ENCODE data around the gene ORC3.
"Not testable (repeated sequence)": the region's sequence is repeated elsewhere in the genome, so short reads cannot be mapped to it uniquely, and the experiment has no call there.

Gene ORC3

DNA sequence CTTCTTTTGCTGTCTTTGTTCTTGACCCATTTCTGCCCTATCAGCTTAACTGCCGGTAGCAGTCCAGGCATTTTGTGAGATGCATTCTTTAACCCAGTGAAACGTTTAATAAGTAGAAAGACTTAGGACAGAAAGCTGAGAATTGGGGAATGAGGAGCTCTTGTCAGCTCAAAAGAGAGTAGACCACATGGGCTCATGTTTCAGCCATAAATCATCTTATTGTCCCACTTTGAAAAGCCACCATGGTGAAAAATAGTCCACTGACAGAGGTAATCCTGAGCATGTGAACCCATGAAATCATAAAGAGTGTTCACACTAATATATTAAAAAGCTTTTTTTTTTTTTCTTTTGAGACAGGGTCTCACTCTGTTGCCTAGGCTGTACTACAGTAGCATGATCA, 16.3 kb downstream of the ORC3 start:
- DNase-seq: no peak

DNA sequence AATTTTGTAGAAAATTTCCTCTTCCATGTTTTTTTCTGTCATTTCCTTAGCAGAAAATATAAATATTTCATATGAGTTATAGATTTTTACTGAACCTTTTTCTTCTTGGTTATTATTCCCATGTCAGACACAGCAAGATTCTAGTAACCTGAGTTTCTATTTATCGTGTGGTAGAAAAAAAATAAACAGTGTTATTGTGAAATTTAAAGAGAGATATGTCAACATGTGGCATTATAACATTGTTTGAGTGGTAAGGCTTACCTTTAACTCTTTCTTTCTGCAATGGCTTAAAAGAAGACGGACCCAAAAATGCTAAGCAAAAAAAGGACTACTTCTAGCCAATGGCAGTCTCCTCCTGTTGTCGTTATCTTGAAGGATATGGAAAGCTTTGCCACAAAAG, 18.9 kb downstream of the ORC3 start:
- no peak for DNase-seq

DNA sequence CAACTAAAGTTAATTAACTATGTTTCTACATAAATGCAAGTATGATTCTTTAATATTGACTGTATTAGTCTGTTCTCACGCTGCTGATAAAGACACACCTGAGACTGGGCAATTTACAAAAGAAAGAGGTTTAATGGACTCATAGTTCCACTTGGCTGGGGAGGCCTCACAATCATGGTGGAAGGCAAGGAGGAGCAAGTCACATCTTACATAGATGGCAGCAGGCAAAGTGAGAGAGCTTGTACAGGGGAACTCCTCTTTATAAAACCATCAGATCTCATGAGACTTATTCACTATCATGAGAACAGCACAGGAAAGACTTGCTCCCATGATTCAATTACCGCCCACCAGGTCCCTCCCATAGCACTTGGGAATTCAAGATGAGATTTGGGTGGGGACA, 23.1 kb downstream of the ORC3 start:
- DNase-seq: not testable (repeated sequence)

DNA sequence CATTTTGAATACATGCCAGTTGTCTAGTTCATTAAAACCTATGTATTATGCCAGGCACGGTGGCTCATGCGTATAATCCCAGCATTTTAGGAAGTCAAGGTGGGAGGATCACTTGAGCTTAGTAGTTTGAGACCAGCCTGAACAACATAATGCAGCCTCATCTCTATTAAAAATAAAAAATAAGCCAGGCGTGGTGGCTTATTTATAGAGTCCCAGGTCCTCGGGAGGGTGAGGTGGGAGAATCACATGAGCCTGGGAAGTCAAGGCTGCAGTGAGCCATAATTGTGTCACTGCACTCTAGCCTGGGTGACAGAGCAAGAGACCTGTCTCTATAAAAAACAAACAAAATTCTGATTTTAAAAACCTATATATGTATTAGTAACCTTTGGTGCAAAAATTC, 27.5 kb downstream of the ORC3 start:
- no peak for DNase-seq

DNA sequence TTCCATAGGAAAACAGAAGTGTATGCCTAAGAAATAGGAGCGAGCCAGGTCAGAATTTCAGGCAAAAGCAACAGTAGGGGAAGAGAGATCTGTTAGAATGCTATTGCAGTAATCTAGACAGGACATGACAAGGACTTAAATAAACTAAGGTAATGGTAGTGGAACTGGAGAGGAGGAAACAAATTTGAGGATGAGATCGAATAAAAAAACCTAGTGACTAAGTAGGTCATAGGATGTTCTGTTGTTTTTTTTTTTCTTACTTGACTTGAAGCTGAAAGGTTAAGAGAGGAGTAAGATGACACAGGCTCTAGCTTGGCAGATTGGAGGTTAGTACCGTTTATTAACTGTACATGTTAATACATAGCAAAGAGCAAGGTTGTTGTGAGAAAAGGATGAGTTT, 28.6 kb downstream of the ORC3 start:
- DNase-seq: no peak

DNA sequence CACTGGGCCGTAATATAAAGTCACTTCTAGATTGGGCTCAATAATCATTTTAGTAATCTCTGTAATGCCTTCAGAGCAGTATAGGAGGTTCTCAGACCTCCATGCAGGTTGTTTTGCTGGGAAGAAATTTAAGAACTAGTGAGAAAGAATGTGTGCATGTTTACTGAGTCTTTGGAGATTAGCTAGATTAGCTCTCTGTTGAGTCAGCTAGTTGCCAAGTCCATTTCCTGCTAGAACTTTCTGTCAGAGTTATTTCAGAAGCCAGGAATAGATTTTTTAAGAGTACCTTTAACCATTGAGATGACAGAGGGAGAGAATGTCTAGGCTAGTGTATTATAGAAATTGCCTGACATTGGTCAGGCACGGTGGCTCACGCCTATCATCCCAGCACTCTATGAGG, 33.3 kb downstream of the ORC3 start:
- no peak for DNase-seq

DNA sequence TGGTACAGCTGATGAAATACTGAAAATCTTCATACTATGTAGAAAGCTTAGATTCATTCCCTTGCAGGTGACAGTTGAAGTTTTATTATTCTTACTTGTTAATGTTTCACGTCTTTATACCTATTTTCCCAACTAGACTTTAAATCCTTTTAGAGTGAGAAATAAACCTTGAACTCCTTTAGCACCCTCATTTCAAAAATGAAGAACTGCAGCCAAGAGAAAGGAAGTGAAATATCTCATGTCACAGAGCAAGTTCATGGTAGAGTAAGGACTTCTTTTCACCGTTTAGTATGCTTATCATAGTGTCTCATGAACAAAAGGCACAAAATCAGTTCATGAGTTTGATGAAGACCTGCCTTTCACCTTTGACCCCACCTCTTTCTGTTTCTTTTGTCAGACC, 38.5 kb downstream of the ORC3 start:
- DNase-seq: no peak

DNA sequence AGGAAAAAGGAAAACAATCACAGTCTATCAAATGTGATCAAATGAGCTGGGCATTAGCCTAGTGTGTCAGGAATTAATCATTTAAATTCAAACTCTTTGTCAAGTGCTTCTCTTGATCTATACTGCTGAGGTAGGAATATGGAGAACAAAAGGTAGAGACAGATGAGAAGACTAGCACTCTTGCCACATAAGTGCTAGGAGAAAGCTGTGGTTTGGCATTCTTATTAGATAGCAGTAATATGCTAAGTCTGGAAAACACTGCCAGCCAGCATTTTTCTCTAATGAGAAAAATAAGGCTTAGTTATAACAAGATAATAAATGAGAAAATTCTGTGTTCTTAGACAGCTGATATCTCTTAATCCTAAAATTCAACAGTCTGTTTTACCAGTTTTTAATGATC, 38.9 kb downstream of the ORC3 start:
- no peak for DNase-seq

DNA sequence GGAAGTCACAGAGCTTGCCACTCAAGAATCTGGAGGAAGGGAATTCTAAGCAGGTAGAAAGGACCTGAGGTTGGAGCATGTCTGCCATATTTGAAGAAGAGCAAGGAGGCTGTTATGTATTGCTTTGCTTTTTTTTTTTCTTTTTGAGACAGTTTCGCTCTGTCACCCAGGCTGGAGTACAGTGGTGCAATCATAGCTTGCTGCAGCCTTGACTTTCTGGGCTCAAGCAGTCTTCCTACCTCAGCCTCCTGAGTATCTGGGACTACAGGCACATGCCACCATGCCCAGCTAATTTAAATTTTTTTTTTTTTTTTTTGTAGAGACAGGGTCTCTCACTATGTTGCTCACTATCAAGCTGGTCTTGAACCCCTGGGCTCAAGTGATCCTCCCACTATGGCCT, 40.8 kb downstream of the ORC3 start:
- DNase-seq: no peak

DNA sequence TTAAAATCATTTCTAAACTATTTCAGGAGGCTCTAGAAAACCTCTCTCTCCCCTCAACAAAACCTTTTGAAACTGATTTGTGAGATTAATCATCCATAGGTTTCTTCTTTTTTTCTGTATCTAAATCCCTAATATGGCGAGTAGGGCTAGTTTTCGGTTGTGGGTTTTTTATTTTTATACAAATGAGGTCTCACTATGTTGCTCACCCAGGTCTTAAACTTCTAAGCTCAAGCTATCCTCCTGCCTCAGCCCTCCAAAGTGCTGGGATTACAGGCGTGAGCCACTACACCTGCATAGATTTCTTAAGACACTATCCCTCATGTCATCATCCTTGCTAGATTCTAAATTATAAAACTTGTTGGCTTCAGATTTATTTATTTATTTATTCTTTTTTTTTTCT, 43.9 kb downstream of the ORC3 start:
- no peak for DNase-seq

DNA sequence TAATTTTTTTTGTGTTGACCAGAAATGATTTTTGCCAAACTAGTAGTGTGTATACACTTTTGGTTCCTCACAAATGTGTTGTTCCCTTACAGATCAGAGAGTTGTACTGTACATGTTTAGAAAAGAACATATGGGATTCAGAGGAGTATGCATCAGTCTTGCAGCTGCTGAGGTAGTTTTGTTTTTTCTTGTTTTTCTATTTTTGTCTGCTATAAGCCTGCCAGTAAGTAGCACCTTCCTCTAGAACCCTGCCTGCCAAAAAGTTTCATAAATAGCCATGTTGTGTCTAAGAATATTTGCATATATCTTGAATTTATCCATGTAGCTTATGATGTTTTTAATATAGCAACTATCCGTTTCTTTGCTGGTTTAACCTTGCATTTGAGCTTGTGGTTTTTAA, 46.4 kb downstream of the ORC3 start:
- DNase-seq: no peak

DNA sequence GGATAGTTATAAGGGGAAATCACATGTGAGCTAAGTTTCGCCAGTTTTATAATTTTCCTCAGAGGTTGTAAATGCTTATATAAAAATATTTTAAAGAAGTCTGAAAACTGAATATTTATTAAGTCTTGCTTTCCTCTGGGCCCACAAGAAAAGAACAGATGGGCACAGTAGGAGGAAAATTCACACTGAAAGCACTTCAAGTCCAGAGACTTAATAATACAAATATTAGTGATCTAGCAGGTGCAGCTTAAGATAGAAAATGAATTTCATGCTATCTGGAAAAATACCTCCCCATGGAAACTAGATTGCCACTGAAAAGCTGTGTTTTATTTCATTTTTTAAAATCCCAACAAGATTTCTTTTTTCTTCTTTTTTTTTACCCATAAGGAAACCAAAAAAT, 47.2 kb downstream of the ORC3 start:
- no peak for DNase-seq

DNA sequence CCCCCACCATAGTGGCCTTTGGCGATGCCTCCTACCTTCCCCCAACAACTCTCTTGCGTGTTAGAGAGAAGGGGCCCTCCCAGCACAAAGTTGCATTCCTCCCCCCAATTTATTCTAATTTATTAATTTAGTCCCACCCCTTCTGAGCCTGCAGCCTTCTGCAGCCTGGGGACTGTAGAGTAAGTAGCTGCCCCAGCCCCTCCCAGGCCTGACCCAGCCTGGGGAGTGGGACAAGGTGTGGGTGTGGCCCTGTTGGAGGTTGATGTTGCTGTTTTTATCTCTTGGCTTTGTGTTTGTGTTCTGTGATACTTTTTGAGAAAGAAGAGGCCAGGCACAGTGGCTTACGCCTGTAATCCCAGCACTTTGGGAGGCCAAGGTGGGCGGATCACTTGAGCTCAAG, 49.4 kb downstream of the ORC3 start:
- no peak for DNase-seq

DNA sequence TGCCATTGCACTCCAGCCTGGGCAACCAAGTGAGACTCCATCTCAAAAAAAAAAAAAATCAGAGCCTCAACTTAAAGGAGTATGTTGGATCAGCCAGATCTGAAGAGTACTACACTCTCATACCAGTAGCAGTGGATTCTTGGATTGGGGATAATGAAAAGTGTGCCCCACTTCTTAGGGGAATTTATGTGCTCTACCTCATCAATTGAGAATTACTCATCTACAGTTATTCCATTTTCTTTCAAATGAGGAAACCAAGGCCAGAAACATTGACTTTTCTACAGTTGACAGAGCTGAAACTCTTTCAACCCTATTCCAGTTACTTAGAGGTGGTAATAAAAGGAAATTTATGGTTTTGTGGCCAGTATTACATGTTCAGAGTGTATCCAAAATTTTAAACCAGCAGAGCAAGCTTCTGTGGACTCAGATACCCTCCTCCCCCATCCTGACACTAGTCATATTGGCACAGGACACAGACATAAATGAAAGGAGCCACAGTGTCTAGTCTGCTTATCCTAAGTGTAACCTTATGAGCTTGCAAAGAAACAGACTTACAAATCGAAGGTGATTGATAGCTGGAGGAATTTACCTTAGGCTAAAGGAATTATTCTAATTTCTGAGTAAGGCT, 51.2 kb downstream of the ORC3 start:
- no peak for DNase-seq

DNA sequence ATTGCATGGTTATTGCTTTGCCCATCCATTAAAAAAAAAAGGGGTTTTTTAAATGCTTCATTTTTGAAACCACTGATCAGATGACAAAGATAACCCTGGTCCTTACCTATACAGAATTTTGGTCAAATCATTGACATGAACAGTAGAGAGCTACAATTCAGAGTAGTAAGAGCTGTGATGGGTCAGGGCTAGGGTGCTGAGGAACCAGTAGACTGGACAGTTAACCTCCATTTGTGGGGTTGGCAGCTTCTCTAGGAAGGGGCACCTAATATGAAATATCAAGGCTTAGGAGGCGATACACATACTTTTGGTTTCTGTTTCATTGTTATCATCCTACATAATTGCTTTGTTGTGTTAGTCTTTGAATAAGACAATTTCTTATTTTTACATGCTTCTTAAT, 55.1 kb downstream of the ORC3 start:
- no peak for DNase-seq

DNA sequence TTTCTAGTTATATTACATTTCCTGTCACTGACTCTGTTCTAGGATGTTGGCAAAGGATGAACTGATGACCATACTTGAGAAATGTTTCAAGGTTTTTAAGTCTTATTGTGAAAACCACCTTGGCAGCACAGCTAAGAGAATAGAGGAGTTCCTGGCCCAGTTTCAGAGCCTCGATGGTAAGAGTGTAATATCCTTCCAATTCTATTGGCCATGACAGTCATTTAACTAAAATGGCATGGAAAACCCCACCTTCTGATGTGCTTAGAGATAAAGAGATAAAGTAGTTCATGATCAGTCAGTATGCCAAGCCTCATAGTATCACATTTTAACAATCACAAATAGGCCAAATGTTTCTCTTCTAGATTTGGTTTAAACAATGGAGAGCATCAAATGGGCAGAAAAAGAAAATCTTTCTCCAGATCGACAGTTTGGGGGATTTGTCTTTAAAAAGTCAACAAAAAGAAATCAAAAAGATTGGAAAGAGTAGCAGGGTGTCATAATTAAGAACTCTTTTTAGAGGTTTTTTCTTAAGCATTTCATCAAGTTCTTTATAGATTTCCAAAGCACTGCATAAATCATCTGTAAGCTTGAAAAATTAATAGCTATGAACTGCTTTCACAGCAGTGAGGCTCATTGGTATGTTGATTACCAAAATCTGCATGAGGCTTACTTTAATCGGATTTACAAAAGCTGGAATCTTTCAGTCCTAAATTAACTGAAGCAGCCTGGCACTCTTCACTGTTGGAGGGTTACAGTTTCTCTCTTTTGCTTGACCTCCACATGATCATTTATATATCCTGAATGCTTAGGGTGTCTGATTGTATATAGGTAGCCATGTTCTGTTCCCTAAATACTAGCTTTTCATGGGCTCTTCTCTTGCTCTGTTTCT, 63.4 kb downstream of the ORC3 start:
- DNase-seq: no peak

DNA sequence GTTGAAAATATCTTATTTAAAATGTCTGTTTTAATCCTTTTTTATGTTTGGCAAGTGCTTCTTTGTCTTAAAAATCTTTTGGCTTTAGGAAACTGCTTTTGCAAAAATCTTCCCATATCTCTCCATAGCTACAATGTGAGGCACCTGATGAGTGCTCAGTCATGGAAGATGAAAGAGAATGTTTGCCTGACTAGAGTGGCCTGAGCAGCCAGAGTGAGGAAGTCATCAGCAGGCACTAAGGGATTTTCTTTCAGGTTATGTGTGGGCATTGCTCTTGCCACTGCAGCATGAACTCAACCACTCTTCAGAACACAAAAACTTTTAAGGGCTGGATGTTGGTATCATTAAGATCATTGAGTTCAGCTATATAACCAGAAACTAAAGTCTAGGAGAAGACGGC, 64.2 kb downstream of the ORC3 start:
- DNase-seq: no peak

DNA sequence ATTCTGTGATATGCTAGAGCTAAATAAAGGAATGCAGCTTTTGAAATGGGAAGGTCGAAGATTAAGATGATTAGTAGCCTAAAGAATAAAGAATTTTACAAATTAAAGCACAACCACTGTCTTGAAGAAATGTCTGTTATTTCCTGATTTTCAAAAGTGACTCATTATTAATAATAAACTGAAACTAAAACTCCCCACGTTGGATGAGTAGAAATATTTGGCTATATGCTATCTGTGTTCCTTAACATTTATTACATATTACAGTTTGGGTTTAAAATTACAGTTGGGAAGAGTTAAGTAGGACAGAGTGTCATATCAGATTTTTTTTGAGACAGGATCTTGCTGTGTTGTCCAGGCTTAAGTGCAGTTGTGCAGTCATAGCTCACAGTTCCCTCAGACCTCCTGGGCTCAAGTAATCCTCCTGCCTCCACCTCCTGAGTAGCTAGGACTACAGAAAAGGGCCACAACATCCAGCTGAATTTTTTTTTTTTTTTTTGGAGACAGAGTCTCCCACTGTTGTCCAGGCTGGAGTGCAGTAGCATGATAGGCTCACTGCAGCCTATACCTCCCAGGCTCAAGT, 65.0 kb downstream of the ORC3 start:
- DNase-seq: no peak

DNA sequence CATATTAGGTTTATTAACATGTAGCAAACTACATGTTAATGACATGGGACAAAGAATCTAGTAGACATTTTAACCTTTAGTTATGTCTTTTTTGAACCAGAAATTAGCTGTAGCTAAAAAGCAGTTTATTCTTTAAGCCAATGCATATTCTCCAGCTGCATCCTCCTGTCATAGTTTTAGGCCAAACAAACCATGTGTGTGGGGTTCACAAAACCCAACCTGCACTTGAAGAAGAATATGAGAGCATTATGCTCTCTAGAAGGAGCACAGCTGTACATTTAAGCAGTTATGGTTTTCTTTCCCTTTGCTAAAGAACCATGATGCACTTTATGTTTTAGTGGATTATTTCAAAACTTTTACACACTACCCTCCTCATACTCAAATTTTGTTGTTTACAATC, 65.9 kb downstream of the ORC3 start:
- DNase-seq: no peak

DNA sequence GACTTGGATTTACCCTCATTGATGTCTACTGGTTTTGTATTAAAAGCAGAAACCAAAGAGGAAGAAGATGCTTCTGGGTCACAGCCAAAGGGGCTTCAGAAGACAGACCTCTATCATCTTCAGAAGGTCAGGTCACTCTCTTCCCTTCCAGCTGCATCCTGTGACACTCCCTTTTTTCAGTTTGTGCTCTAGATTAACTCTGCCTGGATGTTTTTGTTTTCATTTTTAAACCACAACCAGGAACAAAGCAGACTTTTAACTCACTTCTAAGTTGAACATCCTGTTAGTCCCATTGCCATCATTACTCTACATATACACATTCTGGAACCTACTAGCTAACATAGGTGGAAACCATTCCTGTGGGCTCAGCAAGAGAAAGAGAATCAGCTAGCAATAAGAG, 66.9 kb downstream of the ORC3 start:
- no peak for DNase-seq

DNA sequence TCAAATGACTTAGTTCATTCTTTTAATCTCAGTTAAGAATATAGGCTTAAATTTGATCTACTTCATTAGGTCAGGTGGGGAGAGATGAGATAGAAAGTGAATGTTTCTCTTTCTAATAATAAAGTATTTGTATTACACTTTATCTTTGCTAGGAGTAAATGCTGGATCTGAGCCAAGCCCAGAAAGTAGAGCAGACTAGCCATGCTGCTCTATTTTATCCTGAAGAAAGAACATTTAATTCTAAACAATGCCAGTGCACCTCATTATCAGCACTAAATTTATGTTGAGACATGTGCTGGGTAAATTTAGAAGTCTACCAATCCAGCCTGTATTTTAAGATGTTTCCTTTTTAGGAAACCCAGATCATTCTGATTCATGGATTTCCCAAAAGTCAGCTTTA, 68.6 kb downstream of the ORC3 start:
- DNase-seq: no peak

DNA sequence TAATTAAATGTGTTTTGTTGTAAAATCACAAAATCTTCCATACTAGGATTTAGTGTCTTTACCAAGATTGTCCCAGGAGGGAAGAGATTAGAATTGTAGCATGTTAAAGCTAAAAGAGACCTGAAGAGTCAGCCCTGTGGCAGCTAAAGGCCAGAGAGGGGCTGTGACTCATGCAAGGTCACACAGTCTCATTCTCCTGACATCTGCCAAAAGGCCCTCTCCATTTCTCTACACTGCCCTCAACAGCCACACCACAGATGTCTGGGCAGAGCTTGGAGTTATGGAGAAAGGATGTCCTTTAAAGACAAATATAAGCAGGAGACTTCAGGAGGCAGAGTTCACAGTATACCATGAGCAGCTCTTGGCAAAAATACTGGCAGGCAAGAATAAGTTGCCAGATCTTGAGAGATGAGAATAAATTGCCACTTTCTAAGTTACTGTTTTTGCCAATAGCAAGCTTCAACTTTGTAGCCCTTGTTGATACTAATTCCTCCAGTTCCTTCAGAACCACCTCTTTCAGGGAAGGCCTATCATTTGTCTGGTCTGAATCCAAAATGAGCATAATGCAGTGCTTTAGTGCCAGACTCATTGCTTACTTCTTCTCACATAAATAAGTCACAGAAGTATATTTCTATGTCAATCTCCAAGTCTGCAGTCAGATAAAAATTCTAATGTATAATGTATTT, 70.4 kb downstream of the ORC3 start:
- no peak for DNase-seq

DNA sequence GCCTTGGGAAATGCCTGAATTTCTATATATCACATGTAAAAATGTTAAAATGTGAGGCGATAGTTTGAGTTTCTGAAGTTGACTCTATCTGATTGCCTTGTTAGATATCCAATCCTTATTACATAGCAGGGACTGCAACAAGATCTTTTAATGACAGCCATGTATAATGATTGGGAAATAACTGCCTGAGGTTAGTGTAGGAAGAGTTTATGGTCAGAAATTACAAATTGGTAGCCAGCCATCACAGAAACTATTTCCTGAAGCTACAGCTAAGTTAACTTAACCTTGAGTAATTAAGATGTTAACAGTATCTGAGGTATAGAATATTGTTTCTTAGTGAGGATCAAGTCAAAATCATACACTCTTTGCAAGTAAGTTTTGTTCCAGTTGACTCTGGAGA, 71.1 kb downstream of the ORC3 start:
- DNase-seq: no peak

DNA sequence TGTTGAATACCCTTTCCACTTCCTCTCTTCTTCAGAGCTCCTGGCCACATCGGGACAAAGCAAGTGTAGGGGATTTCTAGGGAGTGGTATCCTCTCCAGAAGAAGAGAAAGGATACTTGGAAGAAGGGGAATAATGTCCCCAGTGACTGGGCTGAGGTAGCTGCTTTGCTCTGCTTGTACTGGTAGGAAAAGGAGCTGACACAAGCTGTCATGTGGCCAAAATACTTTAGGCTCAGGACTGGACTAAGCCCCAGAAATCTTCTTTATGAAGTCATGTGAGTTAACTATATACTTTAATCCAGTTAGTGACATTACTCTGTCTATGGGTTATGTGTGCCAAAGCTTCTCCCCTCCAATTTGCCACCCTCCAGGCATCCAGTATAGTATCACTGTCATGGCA, 71.6 kb downstream of the ORC3 start:
- no peak for DNase-seq
